HG03575 (cell line): ENCODE measurements around the gene MAPK11.
A peak's percentile ranks its signal among the peaks of the same experiment; 100 is the strongest.

ENCODE experiments used
- ATAC-seq: cut with Tn5 transposase; IDR thresholded peaks from one replicate; pipeline ENCODE4 v1.9.1; 2021; ENCODE audit not compliant: unreplicated experiment, insufficient number of reproducible peaks, low FRiP score; ENCODE audit errors: extremely low read depth

MAPK11 gene

GRCh38 chr22:50253941-50254340, 16.2 kb downstream of the MAPK11 start:
- ATAC-seq: no peak

DNA sequence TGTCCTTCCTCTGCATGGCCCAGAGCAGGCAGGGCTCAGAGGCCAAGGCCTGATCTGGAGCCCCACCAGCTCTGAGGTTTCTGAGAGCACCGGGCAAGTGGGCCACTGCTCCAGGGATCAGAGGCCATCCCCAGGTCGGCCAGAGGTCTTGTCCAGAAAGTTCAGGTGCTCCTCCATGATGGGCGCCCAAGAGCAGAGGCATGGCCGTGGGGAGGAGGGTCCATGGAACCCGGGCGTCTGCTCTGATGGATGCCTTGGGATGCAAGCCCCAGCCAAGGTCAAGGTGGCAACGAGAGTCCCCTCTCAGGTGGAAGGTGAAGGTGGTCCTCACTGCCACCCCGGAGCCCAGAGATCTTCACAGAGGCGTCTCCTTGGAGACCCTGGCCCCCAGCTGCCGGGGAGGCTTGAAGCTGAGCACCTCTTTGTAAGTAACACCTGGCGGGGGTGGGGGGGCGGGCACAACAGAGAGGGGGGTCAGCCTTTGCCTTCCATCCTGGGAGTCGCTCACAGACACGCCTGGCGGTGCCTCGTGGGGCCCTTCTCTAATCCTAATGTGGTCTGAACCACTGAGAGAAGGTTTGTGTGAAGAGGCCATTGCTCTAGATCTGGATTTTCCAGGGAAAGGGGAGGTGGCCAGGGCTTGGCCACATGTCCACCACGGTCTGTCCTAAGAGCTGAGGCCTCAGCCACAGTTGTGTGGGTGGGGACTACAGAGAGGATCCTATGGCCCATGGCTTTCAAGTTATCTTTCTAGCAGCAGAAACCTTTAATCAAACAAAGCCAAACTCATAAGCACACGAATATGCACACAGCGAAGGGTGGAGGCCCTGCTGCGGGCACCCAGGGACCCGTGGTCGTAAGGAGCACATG, 16.9 kb downstream of the MAPK11 start:
- no peak for ATAC-seq

DNA sequence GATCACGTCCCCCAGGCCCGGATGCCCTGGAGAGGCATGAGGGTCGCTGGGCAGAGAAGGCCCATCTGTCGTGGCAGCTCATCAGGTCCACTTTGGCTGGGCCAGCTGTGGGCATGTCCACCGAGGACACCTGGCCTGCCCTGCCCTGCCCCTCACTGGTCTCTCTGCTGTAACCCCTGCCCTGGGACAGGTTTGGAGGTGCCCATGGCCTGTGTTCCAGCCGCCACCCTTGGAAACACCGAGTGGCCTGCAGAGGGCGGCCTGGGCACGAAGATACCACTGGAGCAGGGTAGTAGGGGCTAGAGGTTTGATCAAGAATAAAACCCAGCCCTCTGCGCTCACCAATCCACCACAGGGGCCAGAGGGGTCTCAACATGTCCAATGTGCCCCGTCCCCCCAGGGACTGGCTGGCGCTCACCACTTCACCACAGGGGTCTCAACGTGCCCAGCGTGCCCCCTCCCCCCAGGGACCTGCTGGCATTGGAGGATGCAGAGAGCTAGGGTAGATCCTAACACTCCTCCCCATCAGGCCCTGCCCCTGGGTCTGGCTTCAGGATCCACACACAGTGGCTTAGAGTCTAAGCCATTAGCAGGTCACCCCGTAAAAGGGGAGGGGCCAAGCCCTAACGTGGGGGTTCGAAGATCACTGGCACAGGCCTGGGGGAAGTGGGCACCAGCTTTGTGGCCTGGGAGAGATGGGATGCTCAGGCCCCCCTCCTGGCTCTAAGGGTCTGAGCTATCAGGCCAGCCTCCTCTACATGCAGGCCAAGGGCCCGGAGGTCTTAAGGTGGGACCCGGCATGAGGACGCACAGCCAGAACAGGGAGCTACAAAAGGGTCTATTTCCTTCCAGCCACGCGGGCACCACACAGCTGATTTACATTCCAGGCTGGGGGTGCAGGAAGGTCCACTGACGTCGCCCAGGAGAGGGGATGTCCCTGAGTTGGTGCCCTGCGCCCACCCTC, 17.8 kb downstream of the MAPK11 start:
- ATAC-seq: no peak

DNA sequence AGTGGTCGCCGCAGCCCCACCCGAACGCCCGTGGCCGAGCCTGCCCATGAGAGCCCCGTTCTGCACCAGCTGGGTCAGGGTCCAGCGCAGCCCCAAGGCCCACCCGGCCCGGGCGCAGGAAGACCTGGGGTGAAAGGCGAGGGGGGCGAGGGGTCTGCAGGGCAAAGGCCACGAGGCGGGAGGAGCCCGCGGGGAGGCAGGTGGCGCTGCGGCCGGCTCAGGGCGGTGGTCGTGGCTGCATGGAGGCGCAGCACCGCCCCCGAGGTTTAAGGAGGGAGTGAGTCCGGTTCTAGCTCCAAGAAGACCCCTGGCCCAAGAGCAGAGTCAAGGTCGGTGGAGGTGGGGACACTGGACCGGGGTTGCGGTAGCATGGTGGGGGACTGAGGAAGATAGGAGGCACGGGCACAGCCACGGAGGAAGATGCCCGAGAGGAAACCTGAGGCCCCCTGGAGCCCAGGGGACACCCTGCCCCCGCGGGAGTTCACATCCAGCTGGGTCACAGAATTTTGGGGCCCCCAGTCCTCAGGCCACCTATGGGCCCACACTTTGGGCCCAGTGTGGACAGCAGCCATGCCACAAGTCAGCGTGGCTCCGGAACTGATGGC, 18.6 kb downstream of the MAPK11 start:
- no peak for ATAC-seq

- no peak for ATAC-seq
Observed at GRCh38 chr22:50250555-50251476, 19.4 kb downstream of the MAPK11 start, which contains the start of gene HDAC10. Gene HDAC10 (minus strand): TSS chr22:50251265. CDS start chr22:50251032, 233 bp downstream.

DNA sequence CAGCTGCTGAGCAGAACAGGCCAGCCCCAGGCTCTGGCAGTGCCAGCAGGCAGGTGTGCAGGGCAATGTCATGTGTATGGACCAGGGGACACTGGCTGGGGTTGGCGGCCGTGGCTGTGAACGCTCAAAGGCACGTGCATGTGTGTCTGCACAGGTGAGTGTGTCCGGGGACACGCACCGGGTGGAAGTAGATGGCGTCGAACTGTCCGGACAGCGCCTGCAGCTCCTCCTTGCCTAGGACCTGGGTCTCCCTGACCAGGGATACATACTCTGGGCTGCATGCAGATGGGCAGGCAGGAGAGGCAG, 20.0 kb downstream of the MAPK11 start:
- no peak for ATAC-seq

- no peak for ATAC-seq
Observed at GRCh38 chr22:50249341-50250248, 20.6 kb downstream of the MAPK11 start.

GRCh38 chr22:50248196-50249081, 21.7 kb downstream of the MAPK11 start:
- ATAC-seq: no peak

- no peak for ATAC-seq
Observed at GRCh38 chr22:50247748-50248147, 22.4 kb downstream of the MAPK11 start.

DNA sequence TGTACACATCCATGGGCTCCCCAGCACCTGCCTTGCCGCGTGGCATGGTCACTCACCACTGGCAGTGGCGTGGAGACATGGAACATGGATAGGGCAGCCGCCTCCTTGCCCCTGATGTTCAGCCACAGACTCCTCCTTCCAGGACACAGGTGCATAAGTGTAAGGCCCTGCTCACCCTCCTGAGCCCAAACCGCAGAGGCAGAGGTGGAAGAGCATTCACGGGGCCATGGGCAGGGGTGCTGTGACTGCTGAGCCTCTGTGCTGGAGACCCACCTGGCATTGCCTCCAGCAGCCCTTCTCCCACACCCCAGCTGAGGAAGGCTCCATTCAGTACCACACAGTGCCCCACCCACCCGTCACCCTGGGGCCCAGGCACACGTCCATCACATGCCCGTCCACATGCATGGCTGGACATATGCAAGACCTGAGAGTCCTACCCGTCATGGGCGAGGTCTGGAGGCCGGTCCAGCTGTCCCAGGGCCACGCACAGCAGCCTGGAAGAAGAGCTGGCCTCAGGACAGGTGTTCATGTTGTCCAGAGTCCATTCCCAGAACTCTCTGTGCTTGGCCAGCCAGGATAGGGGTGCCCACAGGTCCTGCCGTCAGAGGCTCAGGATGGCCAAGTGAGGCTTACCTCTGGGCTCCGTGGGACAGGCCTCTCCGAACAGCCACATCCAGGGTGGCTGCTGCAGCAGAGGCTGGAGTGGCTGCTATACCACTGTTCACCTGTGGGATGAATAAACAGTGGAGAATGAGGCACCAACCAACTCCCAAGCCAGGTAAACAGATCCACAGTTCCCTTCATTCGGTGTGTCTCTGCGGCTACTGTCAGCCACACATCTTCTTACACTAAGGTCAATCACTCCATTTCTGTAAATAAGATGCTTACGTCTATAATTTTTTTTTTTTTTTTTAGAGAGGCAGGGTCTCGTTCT, 23.7 kb downstream of the MAPK11 start:
- ATAC-seq: no peak

DNA sequence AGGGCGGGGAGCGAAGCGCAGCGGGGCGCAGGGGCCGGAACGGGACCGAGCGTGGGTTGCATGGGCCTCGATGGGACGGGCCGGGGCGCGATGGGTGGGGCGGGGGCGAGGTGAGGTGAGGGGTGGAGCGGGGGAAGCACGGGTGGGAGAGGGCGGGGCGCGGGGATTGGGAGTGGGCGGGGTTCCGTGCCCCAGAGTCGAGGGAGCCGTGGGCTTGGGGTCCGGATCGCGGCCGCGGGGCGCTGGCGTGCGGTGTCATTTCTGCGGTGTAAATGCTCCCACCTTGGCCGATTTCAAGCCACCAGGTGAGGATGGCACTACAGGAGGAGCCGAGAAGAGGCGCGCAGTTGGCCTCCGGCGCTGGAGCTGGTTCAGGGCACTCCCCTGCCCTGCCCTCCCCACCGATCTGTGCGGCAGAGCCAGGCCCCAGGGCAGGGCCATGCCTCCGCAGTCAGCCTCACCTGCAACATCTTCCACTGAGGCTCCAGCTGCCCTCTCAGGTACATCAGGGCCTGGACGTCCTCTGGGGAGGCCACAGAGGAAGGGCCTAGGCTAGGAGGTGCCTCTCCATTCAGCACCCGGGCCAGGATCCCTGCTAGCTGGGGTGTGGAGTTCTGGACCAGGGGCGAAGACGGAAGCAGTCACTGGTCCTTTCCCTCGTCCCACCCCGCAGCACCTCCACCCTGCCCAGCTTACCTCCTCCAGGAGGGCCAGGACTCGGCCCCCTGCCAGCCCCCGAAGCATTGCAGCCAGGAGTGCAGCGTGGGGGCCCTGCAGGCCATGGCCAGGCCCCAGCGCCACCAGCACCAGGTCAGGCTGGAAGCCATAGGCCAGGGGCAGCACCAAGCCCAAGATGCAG, 24.7 kb downstream of the MAPK11 start:
- ATAC-seq: no peak

DNA sequence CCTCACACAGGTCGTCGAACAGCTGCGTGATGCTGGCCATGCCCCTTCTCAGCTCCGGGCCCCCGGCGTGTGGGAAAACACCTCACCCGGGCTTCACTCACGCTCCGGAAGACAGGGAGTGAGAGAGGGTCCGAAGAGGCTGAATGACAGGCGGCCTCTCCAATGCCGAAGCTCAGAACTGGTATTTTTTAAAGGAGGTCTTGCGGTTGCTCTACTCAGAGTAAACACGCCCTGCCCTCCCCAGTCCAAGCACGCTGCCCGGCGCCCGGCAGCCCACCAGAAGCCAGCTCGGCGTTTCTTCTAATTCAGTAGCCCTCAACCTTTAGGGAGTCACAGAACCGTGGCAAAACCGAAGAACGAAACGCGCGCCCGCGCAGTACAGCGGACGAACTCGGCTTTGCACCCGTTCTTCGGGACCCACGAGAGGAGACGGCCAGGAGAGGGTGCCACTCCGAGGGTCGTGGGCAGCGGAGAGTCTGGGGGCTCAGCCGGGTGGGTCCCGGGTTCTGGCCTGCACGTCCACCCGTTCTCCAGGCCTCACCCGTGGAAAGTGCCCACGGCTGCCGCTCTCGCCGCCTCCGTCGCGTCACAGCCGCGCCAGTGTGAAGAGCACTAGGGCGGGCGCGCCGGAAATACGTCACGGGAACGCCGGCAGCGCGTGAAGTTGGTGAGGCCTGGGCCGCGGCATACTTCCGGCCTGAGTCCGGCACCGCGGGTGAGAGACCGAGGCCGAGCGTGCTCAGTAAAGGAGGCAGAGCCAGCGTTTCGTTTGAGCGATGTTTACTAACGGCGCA, 25.6 kb downstream of the MAPK11 start, which contains the start of gene TUBGCP6:
Gene TUBGCP6, minus strand, starts transcription at position 604 of the 794 bp plus-strand sequence. Its CDS starts 564 bp downstream, at position 40.
- peak; percentile 34 for ATAC-seq

GRCh38 chr22:50243685-50244419, 26.3 kb downstream of the MAPK11 start:
- ATAC-seq: no peak
